ENCODE measurements around the gene FAM78A. TPM values are rescaled to one million over a fixed set of nuclear protein-coding genes. Genes with fewer than 3 reads are reported as not detected.

The FAM78A gene
- total and polyA plus RNA-seq, 10 donors = 17.0 to 40.3 (median 28.5) TPM

DNA sequence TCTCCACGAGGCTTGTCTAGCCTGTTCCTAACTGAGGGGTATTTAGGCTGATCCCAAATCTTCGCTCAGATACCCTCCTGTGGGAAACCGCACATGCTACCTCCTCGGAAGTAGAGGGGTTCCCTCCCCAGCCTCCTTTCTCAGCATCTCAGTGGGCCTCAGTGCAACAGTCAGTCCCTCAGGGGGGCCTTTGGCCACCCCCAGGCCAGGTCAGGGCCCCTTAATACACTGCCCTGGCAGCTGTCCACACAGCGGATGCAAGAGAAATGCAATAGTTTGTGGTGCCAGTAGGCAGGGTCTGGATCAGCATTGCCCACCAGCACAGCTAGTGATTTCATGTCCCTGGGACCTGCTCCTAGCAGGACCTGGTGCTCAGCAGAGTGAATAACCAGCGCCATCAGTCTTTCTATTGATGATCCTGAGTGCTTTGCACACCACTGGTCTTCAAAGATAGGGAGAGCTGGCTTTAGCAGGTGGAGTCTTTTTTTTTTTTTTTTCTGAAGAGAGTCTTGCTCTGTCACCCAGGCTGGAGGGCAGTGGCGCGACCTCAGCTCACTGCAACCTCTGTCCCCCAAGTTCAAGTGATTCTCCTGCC, 20.7 kb upstream of the FAM78A start:
- H3K4me1 ChIP-seq = no peaks in the 10 kb centered on the region
- WGBS, 5 donors = 85 to 93% (median 89%) methylated on average over 7 to 8 of the region's 8 CpGs
- no peak overlapping the region for H3K4me3 ChIP-seq
- H3K27me3 ChIP-seq (replicated peaks in 1 of 7) = no peaks in the 10 kb centered on the region
- no peak overlapping the region for H3K27ac ChIP-seq
- H3K9me3 ChIP-seq = no peaks in the 10 kb centered on the region
- DNase-seq = no peak
- TF ChIP-seq POLR2AphosphoS5 (IDR thresholded peaks at IDR 0.05) = no peak
- no peaks in the 10 kb centered on the region for H3K36me3 ChIP-seq
- intact Hi-C loops (cut with DNase I; ENCODE audit: low total_unique reads) = no loop called here

DNA sequence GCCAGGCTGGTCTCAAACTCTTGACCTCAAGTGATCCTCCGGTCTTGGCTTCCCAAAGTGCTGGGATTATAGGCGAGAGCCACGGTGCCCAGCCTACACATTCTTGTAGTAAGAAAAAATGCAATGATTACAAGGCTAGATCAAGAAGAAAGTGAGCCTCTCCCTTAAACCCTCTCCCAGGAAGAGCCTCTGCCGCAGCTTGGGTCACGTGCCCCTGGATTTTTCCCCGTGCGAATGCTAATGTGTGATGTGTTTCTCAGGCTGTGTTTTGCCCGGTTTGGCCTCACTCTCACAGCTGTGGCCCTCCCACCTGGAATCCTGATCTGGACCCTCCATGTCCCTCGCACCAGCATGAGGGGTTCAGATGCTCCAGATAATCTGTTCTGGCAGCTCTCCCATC, 20.1 kb upstream of the FAM78A start:
- no peak for DNase-seq
- no peaks in the 10 kb centered on the region for H3K27me3 ChIP-seq (replicated peaks in 1 of 7)
- H3K36me3 ChIP-seq = no peaks in the 10 kb centered on the region
- 85 to 90% (median 86%) methylated on average over 9 of the region's 9 CpGs for WGBS, 5 donors
- no peak overlapping the region for H3K27ac ChIP-seq
- H3K4me1 ChIP-seq = no peaks in the 10 kb centered on the region
- no peak overlapping the region for H3K4me3 ChIP-seq
- TF ChIP-seq POLR2A (IDR thresholded peaks at IDR 0.05) = no peak
- H3K9me3 ChIP-seq = no peaks in the 10 kb centered on the region
- intact Hi-C loops (cut with DNase I; ENCODE audit: low total_unique reads) = no loop called here

DNA sequence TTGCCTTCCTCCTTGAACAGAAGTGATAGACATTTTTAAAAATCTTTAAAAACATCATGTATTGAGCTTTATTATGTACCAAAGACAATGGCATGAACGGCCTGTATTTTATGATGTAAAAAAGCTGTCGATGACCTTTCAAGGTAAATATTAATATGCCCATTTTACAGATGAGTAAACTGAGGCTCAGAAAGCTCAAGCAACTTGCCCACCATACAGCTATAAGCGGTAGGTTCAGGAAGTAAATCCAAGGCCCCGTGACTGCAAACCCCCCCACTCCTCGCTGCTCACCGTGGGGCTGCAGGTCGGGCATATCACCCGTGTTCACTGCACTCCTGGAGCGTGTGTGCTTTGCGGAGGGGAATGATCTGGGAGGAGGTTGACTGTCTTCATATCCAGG, 16.6 kb upstream of the FAM78A start:
- TF ChIP-seq POLR2A (IDR thresholded peaks at IDR 0.05) = no peak
- no peak for TF ChIP-seq POLR2AphosphoS5 (IDR thresholded peaks at IDR 0.05)
- TF ChIP-seq, protein P1, sequence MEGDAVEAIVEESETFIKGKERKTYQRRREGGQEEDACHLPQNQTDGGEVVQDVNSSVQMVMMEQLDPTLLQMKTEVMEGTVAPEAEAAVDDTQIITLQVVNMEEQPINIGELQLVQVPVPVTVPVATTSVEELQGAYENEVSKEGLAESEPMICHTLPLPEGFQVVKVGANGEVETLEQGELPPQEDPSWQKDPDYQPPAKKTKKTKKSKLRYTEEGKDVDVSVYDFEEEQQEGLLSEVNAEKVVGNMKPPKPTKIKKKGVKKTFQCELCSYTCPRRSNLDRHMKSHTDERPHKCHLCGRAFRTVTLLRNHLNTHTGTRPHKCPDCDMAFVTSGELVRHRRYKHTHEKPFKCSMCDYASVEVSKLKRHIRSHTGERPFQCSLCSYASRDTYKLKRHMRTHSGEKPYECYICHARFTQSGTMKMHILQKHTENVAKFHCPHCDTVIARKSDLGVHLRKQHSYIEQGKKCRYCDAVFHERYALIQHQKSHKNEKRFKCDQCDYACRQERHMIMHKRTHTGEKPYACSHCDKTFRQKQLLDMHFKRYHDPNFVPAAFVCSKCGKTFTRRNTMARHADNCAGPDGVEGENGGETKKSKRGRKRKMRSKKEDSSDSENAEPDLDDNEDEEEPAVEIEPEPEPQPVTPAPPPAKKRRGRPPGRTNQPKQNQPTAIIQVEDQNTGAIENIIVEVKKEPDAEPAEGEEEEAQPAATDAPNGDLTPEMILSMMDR (IDR thresholded peaks at IDR 0.05 in 8 of 11, conservative IDR thresholded peaks at IDR 0.05 in 3 of 11) = no peak
- DNase-seq = no peak
- H3K27ac ChIP-seq = no peak overlapping the region
- no peak overlapping the region for H3K4me3 ChIP-seq
- H3K9me3 ChIP-seq = no peaks in the 10 kb centered on the region
- H3K36me3 ChIP-seq = no peaks in the 10 kb centered on the region
- no peaks in the 10 kb centered on the region for H3K27me3 ChIP-seq (replicated peaks in 1 of 7)
- intact Hi-C loops (cut with DNase I; ENCODE audit: low total_unique reads) = no loop called here
- H3K4me1 ChIP-seq = peaks cover 0 to 19% (median 6%) of the 10 kb centered on the region in 6 donors
- 92 to 96% (median 95%) methylated on average over 10 of the region's 10 CpGs for WGBS, 5 donors

DNA sequence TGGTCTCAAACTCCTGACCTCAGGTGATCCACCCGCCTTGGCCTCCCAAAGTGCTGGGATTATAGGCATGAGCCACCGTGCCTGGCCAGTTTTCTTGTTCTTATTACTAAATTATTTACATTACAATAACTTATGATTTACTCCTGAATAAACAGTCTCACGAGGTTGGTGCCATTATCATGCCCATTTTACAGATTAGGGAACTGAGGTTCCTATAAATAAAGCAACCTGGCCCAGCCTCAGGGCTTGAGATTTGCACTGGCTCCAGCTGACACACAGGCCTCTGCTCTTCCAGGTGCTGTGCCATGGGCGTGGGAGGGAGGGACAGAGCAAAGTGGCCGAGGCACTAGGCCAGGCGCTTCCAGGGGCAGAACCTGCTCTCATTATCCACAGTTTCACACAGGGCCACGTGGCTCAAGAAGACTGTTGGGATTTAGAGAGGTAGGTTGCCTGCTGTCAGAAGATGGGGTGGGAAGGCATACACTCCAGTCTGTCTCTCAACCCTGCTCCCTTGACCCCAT, 15.5 kb upstream of the FAM78A start:
- Histone ChIP-seq H3K36me3 (no peaks in the 10 kb centered on the region), H3K27me3 (replicated peaks in 1 of 7) (no peaks in the 10 kb centered on the region), H3K27ac (no peak overlapping the region), H3K4me3 (no peak overlapping the region), H3K9me3 (no peaks in the 10 kb centered on the region), H3K4me1 (peaks cover 0 to 19% (median 6%) of the 10 kb centered on the region in 6 donors)
- no peak for DNase-seq
- intact Hi-C loops (cut with DNase I; ENCODE audit: low total_unique reads) = no loop called here
- TF ChIP-seq POLR2A (IDR thresholded peaks at IDR 0.05) = no peak
- no peak for TF ChIP-seq POLR2AphosphoS5 (IDR thresholded peaks at IDR 0.05)
- TF ChIP-seq, protein P1 (IDR thresholded peaks at IDR 0.05 in 8 of 11, conservative IDR thresholded peaks at IDR 0.05 in 3 of 11) = no peak
- 80 to 92% (median 89%) methylated on average over 7 of the region's 7 CpGs for WGBS, 5 donors

DNA sequence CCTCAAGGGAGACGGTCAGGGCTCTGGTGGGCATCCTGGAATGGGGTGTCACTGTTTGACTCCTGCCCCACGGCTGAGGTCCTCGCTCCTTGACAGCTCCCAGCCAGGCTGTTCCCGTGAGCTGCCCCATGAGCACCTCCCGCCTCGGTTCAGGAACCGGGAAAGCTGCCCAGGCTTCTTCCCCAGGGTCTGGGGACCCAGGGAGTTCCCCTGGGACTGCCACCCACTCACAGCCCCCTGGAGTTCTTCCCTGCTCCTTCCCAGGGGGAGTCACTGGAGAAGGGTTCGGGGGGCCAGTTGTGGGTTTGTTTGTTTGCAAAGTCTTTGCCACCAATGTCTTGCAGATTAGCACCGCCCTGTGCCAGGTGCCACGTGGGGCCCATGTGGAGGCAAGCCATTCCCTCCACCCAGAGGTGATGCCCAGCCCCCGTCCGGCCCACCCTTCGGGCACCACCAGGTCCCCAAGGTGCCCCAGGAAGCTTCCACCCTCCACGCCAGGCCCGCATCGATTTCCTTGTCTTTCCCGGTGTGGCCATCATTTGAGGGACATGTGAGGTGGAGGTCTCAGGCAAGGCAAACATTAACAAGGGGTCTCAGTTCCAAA, 14.6 kb upstream of the FAM78A start:
- Histone ChIP-seq H3K27ac (no peak overlapping the region), H3K9me3 (no peaks in the 10 kb centered on the region), H3K4me3 (peak overlapping the region in 4 of 8 donors; percentile 24 to 62 (median 36)), H3K36me3 (no peaks in the 10 kb centered on the region), H3K27me3 (replicated peaks in 1 of 7) (no peaks in the 10 kb centered on the region), H3K4me1 (peaks cover 0 to 19% (median 6%) of the 10 kb centered on the region in 6 donors)
- TF ChIP-seq POLR2A (IDR thresholded peaks at IDR 0.05) (no peak), POLR2AphosphoS5 (IDR thresholded peaks at IDR 0.05) (no peak)
- TF ChIP-seq, protein P1 (IDR thresholded peaks at IDR 0.05 in 8 of 11, conservative IDR thresholded peaks at IDR 0.05 in 3 of 11) = no peak
- intact Hi-C loops (cut with DNase I; ENCODE audit: low total_unique reads) = no loop called here
- 86 to 95% (median 93%) methylated on average over 12 to 17 of the region's 17 CpGs for WGBS, 5 donors
- no peak for DNase-seq

Data from spleen (tissue), 11 donors.